Keratinocyte (primary cell): ENCODE results near the gene AGAP1. TPM values are rescaled to one million over a fixed set of nuclear protein-coding genes. Genes with fewer than 3 reads are reported as not detected.

ENCODE experiments used
- DNase-seq: peaks from one replicate; pipeline ENCODE4 v3.0.0-alpha.2; 2011; ENCODE audit warnings: low read depth, missing footprints, low spot score
- FAIRE-seq: peaks from 2 replicates; lab custom pipeline; 2011; peaks lifted over from hg19 to GRCh38; lab: Jason Lieb, UNC
- H2AFZ ChIP-seq: 2 replicates; pipeline ENCODE4 v1.6.0; 2012; ENCODE audit warnings: low read length, control low read depth, inconsistent platforms; ENCODE audit not compliant: control insufficient read depth
- H3K27ac ChIP-seq: 2 replicates; pipeline ENCODE4 v1.5.1; 2011; ENCODE audit warnings: low read length; ENCODE audit not compliant: control insufficient read depth, insufficient read depth
- H3K27me3 ChIP-seq: 3 replicates; pipeline ENCODE4 v1.6.0; 2011; ENCODE audit warnings: low read length; ENCODE audit not compliant: control insufficient read depth, insufficient read depth; ENCODE audit errors: extremely low read depth
- H3K36me3 ChIP-seq, 2 experiments: 2 replicates in 1 of 2; 3 replicates in 1 of 2; pipeline ENCODE4 v1.5.1; 2011; ENCODE audit warnings: low read length in 2 of 2, mild to moderate bottlenecking in 1 of 2; ENCODE audit not compliant: control insufficient read depth in 2 of 2, insufficient read depth in 2 of 2; ENCODE audit errors: extremely low read depth in 1 of 2
- H3K4me1 ChIP-seq: 3 replicates; pipeline ENCODE4 v1.5.1; 2011; ENCODE audit warnings: low read length; ENCODE audit not compliant: control insufficient read depth, insufficient read depth; ENCODE audit errors: extremely low read depth
- H3K4me2 ChIP-seq: 3 replicates; pipeline ENCODE4 v1.6.0; 2011; ENCODE audit warnings: low read depth, low read length; ENCODE audit not compliant: control insufficient read depth, insufficient read depth; ENCODE audit errors: extremely low read depth
- H3K4me3 ChIP-seq, 3 experiments: fragments of 200-600 bp in 1 of 3; sonication (generic) in 1 of 3; 2 replicates in 2 of 3; 3 replicates in 1 of 3; pipeline ENCODE4 v1.5.1; 2011 to 2016; ENCODE audit warnings: low read length in 3 of 3, mild to moderate bottlenecking in 3 of 3, control low read depth in 2 of 3, inconsistent platforms in 1 of 3, low read depth in 1 of 3, mixed read lengths in 1 of 3, mixed run types in 1 of 3, moderate library complexity in 1 of 3; ENCODE audit not compliant: control insufficient read depth in 2 of 3, insufficient read depth in 2 of 3; ENCODE audit errors: extremely low read depth in 1 of 3
- H3K79me2 ChIP-seq: 2 replicates; pipeline ENCODE4 v1.6.0; 2012; ENCODE audit warnings: low read length; ENCODE audit not compliant: control insufficient read depth, insufficient read depth
- H3K9ac ChIP-seq: 3 replicates; pipeline ENCODE4 v1.6.0; 2011; ENCODE audit warnings: low read length; ENCODE audit not compliant: control insufficient read depth, insufficient read depth; ENCODE audit errors: extremely low read depth
- H3K9me1 ChIP-seq: 3 replicates; pipeline ENCODE4 v1.6.0; 2011; ENCODE audit warnings: low read length; ENCODE audit not compliant: control insufficient read depth, insufficient read depth; ENCODE audit errors: extremely low read depth
- H3K9me3 ChIP-seq: 2 replicates; pipeline ENCODE4 v1.5.1; 2012; ENCODE audit warnings: low read depth, low read length; ENCODE audit not compliant: control insufficient read depth
- H4K20me1 ChIP-seq: 3 replicates; pipeline ENCODE4 v1.6.0; 2011; ENCODE audit warnings: low read length; ENCODE audit not compliant: control insufficient read depth, insufficient read depth; ENCODE audit errors: extremely low read depth
- CTCF ChIP-seq, 3 experiments: IDR thresholded peaks in 1 of 3; conservative IDR thresholded peaks in 1 of 3; optimal IDR thresholded peaks in 1 of 3; 2 replicates in 2 of 3; 3 replicates in 1 of 3; pipeline versions ENCODE3 to v1.5.1; 2011; ENCODE audit warnings: low read length in 3 of 3, mild to moderate bottlenecking in 3 of 3, moderate library complexity in 2 of 3, control low read depth in 1 of 3, inconsistent platforms in 1 of 3; ENCODE audit not compliant: insufficient read depth in 2 of 3; ENCODE audit errors: extremely low read depth in 1 of 3
- EZH2 ChIP-seq: IDR thresholded peaks from one replicate; pipeline ENCODE4 v1.6.1; 2012; ENCODE audit warnings: inconsistent platforms, mild to moderate bottlenecking, low read length, moderate library complexity
- dilution Hi-C: fragments of 300-500 bp; cut with MboI; formaldehyde crosslinking; loops from one replicate; pipeline ENCODE4 v1.7.0; 2020; ENCODE audit warnings: low sequenced_read_pairs; ENCODE audit not compliant: extremely low pct_ligation_motif_present
- polyA plus RNA-seq, 5 experiments: library from polyadenylated mRNA; depleted of rRNA in 3 of 5; stranded (reverse) in 3 of 5; stranded (forward) in 1 of 5; unstranded in 1 of 5; fragments of >200 nt; gene quantifications; 1 replicate in 1 of 5; 2 replicates in 3 of 5; 3 replicates in 1 of 5; pipeline versions ENCODE4 v1.2.1 to v1.2.3, GENCODE V29; 2011 to 2012; ENCODE audit warnings: missing spikeins in 2 of 5, low read depth in 1 of 5, low replicate concordance in 1 of 5

Gene AGAP1
- polyA plus RNA-seq, 1 donor (not counting 4 experiments of a cell fraction or from before 2014, with no cell fraction given), result 12.6 TPM

GRCh38 chr2:236092714-236093113 lies 598.9 kb downstream of the AGAP1 start:
- TF ChIP-seq CTCF (optimal IDR thresholded peaks at IDR 0.05 in 1 of 3, IDR thresholded peaks at IDR 0.05 in 1 of 3, conservative IDR thresholded peaks at IDR 0.05 in 1 of 3; ENCODE audit: extremely low read depth in 1 of 3, insufficient read depth in 2 of 3, low read length in 3 of 3), result no peak
- H3K9me3 ChIP-seq, result no peaks in the 10 kb centered on the region
- no peaks in the 10 kb centered on the region for H3K79me2 ChIP-seq
- H3K4me2 ChIP-seq, result no peak overlapping the region
- DNase-seq, result no peak
- no peak overlapping the region for H3K27ac ChIP-seq
- dilution Hi-C loops, result no loop called here
- no peaks in the 10 kb centered on the region for H3K36me3 ChIP-seq
- H2AFZ ChIP-seq, result no peak overlapping the region
- no peaks in the 10 kb centered on the region for H3K27me3 ChIP-seq
- H3K9me1 ChIP-seq, result no peaks in the 10 kb centered on the region
- H3K9ac ChIP-seq, result no peak overlapping the region
- no peaks in the 10 kb centered on the region for H4K20me1 ChIP-seq
- H3K4me1 ChIP-seq, result no peaks in the 10 kb centered on the region
- no peak for FAIRE-seq
- H3K4me3 ChIP-seq, result no peak overlapping the region

- H3K27ac ChIP-seq, result no peak overlapping the region
- H3K9me3 ChIP-seq, result no peaks in the 10 kb centered on the region
- no peaks in the 10 kb centered on the region for H3K36me3 ChIP-seq
- no peaks in the 10 kb centered on the region for H3K79me2 ChIP-seq
- no peak for FAIRE-seq
- H4K20me1 ChIP-seq, result no peaks in the 10 kb centered on the region
- no peak for DNase-seq
- dilution Hi-C loops, result no loop called here
- no peaks in the 10 kb centered on the region for H3K4me1 ChIP-seq
- H3K9me1 ChIP-seq, result no peaks in the 10 kb centered on the region
- TF ChIP-seq EZH2, result no peak
- H2AFZ ChIP-seq, result no peak overlapping the region
- H3K4me2 ChIP-seq, result no peak overlapping the region
- no peak overlapping the region for H3K9ac ChIP-seq
- H3K4me3 ChIP-seq, result no peak overlapping the region
- H3K27me3 ChIP-seq, result no peaks in the 10 kb centered on the region
Measured at GRCh38 chr2:236093134-236093533, 599.3 kb downstream of the AGAP1 start.

GRCh38 chr2:236095504-236095903 lies 601.7 kb downstream of the AGAP1 start:
- Histone ChIP-seq H3K79me2 (no peaks in the 10 kb centered on the region), H3K9me3 (no peaks in the 10 kb centered on the region), H3K4me3 (no peak overlapping the region), H3K27ac (no peak overlapping the region), H3K27me3 (no peaks in the 10 kb centered on the region), H2AFZ (no peak overlapping the region), H4K20me1 (no peaks in the 10 kb centered on the region), H3K9ac (no peak overlapping the region), H3K4me1 (no peaks in the 10 kb centered on the region), H3K4me2 (no peak overlapping the region), H3K36me3 (no peaks in the 10 kb centered on the region), H3K9me1 (no peaks in the 10 kb centered on the region)
- DNase-seq, result no peak
- FAIRE-seq, result no peak
- dilution Hi-C loops, result no loop called here
- TF ChIP-seq CTCF (optimal IDR thresholded peaks at IDR 0.05 in 1 of 3, IDR thresholded peaks at IDR 0.05 in 1 of 3, conservative IDR thresholded peaks at IDR 0.05 in 1 of 3; ENCODE audit: extremely low read depth in 1 of 3, insufficient read depth in 2 of 3, low read length in 3 of 3) (no peak), EZH2 (no peak)
